HFF-Myc (cell line): ENCODE data around the gene TSPOAP1.

ENCODE experiments used
- DNase-seq: peaks from one replicate; pipeline ENCODE4 v3.0.0-alpha.2; 2011; ENCODE audit warnings: low read depth; ENCODE audit errors: extremely low read depth
- H3K4me3 ChIP-seq: replicated peaks from 2 replicates; pipeline ENCODE4 v1.5.1; 2011; ENCODE audit warnings: low read depth, mild to moderate bottlenecking, control low read depth, low read length
- CTCF ChIP-seq: IDR thresholded peaks from 2 replicates; pipeline ENCODE4 v1.5.1; 2012; ENCODE audit warnings: mild to moderate bottlenecking, low read depth, low read length, control low read depth; ENCODE audit errors: missing control alignments

TSPOAP1 gene

GRCh38 chr17:58331815-58332777 lies 3.5 kb upstream of the TSPOAP1 start:
- no peak for TF ChIP-seq CTCF
- no peak for DNase-seq
- H3K4me3 ChIP-seq: no peak overlapping the region

- DNase-seq: no peak
- no peak for TF ChIP-seq CTCF
- H3K4me3 ChIP-seq: no peak overlapping the region
Measured at GRCh38 chr17:58330997-58331814, 2.6 kb upstream of the TSPOAP1 start.

- no peak for TF ChIP-seq CTCF
- H3K4me3 ChIP-seq: no peak overlapping the region
- no peak for DNase-seq
Measured at GRCh38 chr17:58330538-58330996, 2.0 kb upstream of the TSPOAP1 start.

- DNase-seq: no peak
- no peak for TF ChIP-seq CTCF
- H3K4me3 ChIP-seq: no peak overlapping the region
Measured at GRCh38 chr17:58329810-58330537, 1.4 kb upstream of the TSPOAP1 start.

- peak; percentile 31 for TF ChIP-seq CTCF
- no peak for DNase-seq
- H3K4me3 ChIP-seq: no peak overlapping the region
Measured at GRCh38 chr17:58329035-58329809, 627 bp upstream of the TSPOAP1 start.
